DND-41 (cell line): ENCODE results near the gene PSAP.

Experiments
- ATAC-seq: fragments of 200-7000 bp; cut with Tn5 transposase; 3 replicates; pipeline ENCODE4 v1.9.1; 2021; ENCODE audit warnings: low read depth; ENCODE audit not compliant: insufficient read depth
- DNase-seq: peaks from one replicate; pipeline ENCODE4 v3.0.0-alpha.2; 2020
- H2AFZ ChIP-seq: 2 replicates; pipeline ENCODE4 v1.6.0; 2012; ENCODE audit warnings: low read depth, low read length
- H3K27ac ChIP-seq: 2 replicates; pipeline ENCODE4 v1.5.1; 2012; ENCODE audit warnings: low read length, inconsistent platforms
- H3K27me3 ChIP-seq: fragments of 200-600 bp; sonication (generic); 2 replicates; pipeline ENCODE4 v1.6.0; 2012; ENCODE audit warnings: low read length, mild to moderate bottlenecking, inconsistent platforms; ENCODE audit not compliant: insufficient read depth, poor library complexity
- H3K36me3 ChIP-seq: 2 replicates; pipeline ENCODE4 v1.5.1; 2012; ENCODE audit warnings: low read length, inconsistent platforms; ENCODE audit not compliant: insufficient read depth
- H3K4me1 ChIP-seq: 2 replicates; pipeline ENCODE4 v1.5.1; 2012; ENCODE audit warnings: mild to moderate bottlenecking, low read length; ENCODE audit not compliant: insufficient read depth
- H3K4me2 ChIP-seq: 2 replicates; pipeline ENCODE4 v1.6.0; 2012; ENCODE audit warnings: mild to moderate bottlenecking, moderate library complexity, low read length, inconsistent platforms; ENCODE audit not compliant: insufficient read depth
- H3K4me3 ChIP-seq, 2 experiments: fragments of 200-600 bp in 1 of 2; shearing (Covaris generic) in 1 of 2; 2 replicates each; pipeline ENCODE4 v1.5.1; 2012 to 2016; ENCODE audit warnings: inconsistent platforms in 2 of 2, low read length in 2 of 2, mild to moderate bottlenecking in 2 of 2, low read depth in 1 of 2, moderate library complexity in 1 of 2
- H3K79me2 ChIP-seq: 2 replicates; pipeline ENCODE4 v1.6.0; 2012; ENCODE audit warnings: low read length, inconsistent platforms; ENCODE audit not compliant: insufficient read depth
- H3K9ac ChIP-seq: 2 replicates; pipeline ENCODE4 v1.6.0; 2012; ENCODE audit warnings: low read depth, mild to moderate bottlenecking, inconsistent platforms, low read length, moderate library complexity
- H3K9me3 ChIP-seq: 2 replicates; pipeline ENCODE4 v1.5.1; 2012; ENCODE audit warnings: low read length, moderate library complexity, mild to moderate bottlenecking, inconsistent platforms; ENCODE audit not compliant: insufficient read depth, severe bottlenecking
- H4K20me1 ChIP-seq: 2 replicates; pipeline ENCODE4 v1.6.0; 2012; ENCODE audit warnings: low read length; ENCODE audit not compliant: insufficient read depth
- EZH2 ChIP-seq: IDR thresholded peaks from 3 replicates; pipeline ENCODE4 v1.6.1; 2012; ENCODE audit warnings: borderline replicate concordance, low read depth, mild to moderate bottlenecking, moderate library complexity, low read length, inconsistent platforms; ENCODE audit not compliant: severe bottlenecking
- TF ChIP-seq, protein P1 (sequence below): IDR thresholded peaks from 2 replicates; pipeline ENCODE4 v1.5.1; 2012; ENCODE audit warnings: borderline replicate concordance, low read length, moderate library complexity, mild to moderate bottlenecking; ENCODE audit not compliant: poor library complexity, severe bottlenecking; ENCODE audit errors: extremely low read depth

Gene PSAP

GRCh38 chr10:71818674-71819260 lies 32.3 kb downstream of the PSAP start:
- Histone ChIP-seq H3K27me3 (no peaks in the 10 kb centered on the region), H3K4me3 (no peak overlapping the region), H2AFZ (no peak overlapping the region), H3K9ac (no peak overlapping the region), H3K27ac (no peak overlapping the region), H3K79me2 (peaks cover 11% of the 10 kb centered on the region; the same call in 1 of the 2 replicates), H4K20me1 (peaks cover 30% of the 10 kb centered on the region), H3K9me3 (no peaks in the 10 kb centered on the region), H3K4me1 (no peaks in the 10 kb centered on the region), H3K36me3 (peaks cover 96% of the 10 kb centered on the region), H3K4me2 (no peak overlapping the region)
- TF ChIP-seq EZH2, result no peak
- TF ChIP-seq, protein P1, sequence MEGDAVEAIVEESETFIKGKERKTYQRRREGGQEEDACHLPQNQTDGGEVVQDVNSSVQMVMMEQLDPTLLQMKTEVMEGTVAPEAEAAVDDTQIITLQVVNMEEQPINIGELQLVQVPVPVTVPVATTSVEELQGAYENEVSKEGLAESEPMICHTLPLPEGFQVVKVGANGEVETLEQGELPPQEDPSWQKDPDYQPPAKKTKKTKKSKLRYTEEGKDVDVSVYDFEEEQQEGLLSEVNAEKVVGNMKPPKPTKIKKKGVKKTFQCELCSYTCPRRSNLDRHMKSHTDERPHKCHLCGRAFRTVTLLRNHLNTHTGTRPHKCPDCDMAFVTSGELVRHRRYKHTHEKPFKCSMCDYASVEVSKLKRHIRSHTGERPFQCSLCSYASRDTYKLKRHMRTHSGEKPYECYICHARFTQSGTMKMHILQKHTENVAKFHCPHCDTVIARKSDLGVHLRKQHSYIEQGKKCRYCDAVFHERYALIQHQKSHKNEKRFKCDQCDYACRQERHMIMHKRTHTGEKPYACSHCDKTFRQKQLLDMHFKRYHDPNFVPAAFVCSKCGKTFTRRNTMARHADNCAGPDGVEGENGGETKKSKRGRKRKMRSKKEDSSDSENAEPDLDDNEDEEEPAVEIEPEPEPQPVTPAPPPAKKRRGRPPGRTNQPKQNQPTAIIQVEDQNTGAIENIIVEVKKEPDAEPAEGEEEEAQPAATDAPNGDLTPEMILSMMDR, result no peak
- ATAC-seq (no peak), DNase-seq (no peak)

DNA sequence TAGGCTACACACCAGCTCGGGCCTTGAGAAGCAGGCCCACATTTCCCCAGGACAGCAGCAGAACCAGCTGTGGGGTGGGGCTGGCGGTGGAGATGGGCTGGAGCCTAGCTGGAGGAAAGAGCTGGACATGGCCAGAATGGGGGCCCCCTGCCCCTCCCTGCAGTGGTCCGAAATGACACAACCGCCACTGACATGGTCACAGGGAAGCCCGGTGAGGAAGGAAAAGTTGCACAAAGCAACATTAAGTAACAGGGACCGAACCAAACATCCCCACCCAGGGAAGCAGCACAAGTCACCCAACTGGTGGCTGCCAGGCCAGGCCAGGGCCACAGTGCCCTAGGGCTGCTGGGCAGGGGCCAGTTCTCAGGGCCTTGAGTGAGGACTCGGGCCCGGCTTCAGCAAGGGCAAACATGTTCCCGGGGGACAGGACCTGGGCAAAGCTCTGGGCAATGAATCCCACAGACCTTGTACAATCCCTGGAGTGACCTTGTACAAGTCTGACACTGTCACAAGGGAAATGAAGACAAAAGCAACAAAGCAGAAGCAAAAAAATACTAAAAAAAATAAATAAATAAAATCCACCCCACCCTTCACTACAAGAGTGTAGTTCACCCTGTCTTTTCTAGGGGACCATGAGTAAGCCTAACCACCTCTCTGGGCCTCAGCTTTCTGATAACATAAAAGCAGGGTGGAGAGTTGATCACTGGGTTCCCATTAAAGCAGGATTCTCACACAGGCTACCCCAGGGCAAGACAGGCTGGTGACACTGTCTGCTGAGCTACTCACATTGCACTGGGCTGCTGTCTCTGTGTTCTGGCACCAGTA lies 33.0 kb downstream of the PSAP start:
- no peaks in the 10 kb centered on the region for H3K4me1 ChIP-seq
- peaks cover 26% of the 10 kb centered on the region for H4K20me1 ChIP-seq
- no peak overlapping the region for H3K4me3 ChIP-seq
- no peaks in the 10 kb centered on the region for H3K27me3 ChIP-seq
- no peak overlapping the region for H2AFZ ChIP-seq
- H3K27ac ChIP-seq, result no peak overlapping the region
- H3K9ac ChIP-seq, result no peak overlapping the region
- peaks cover 6% of the 10 kb centered on the region; the same call in 1 of the 2 replicates for H3K79me2 ChIP-seq
- no peak for ATAC-seq
- TF ChIP-seq, protein P1, result no peak
- TF ChIP-seq EZH2, result no peak
- H3K36me3 ChIP-seq, result peaks cover 89% of the 10 kb centered on the region
- H3K4me2 ChIP-seq, result no peak overlapping the region
- H3K9me3 ChIP-seq, result no peaks in the 10 kb centered on the region
- no peak for DNase-seq

- Histone ChIP-seq H3K4me1 (no peaks in the 10 kb centered on the region), H3K79me2 (0 out of 2 replicates have a peak, but pooled peaks cover 5% of the 10 kb centered on the region), H3K27ac (no peak overlapping the region), H4K20me1 (peaks cover 24% of the 10 kb centered on the region), H3K36me3 (peaks cover 80% of the 10 kb centered on the region), H3K9ac (no peak overlapping the region), H3K27me3 (no peaks in the 10 kb centered on the region), H2AFZ (no peak overlapping the region), H3K9me3 (no peaks in the 10 kb centered on the region), H3K4me2 (no peak overlapping the region), H3K4me3 (no peak overlapping the region)
- no peak for TF ChIP-seq EZH2
- TF ChIP-seq, protein P1, result no peak
- ATAC-seq, result no peak
- no peak for DNase-seq
Observed at GRCh38 chr10:71816936-71817618, 34.0 kb downstream of the PSAP start.
